OCI-LY3 (cell line): ENCODE results near the gene FTO.

Source experiments
- H2AFZ ChIP-seq: fragments of 200-600, 300-600 bp; shearing (Covaris generic); 2 replicates; pipeline ENCODE4 v1.6.0; 2014; ENCODE audit warnings: antibody characterized with exemption, low read depth, low read length
- H3K27ac ChIP-seq: fragments of 200-600, 300-600 bp; sonication (generic); 2 replicates; pipeline ENCODE4 v1.5.1; 2014; ENCODE audit warnings: mild to moderate bottlenecking, low read length, moderate library complexity, mixed read lengths
- H3K27me3 ChIP-seq: fragments of 200-600, 300-600 bp; sonication (generic); 2 replicates; pipeline ENCODE4 v1.6.1; 2014; ENCODE audit warnings: low read depth, low read length, mixed read lengths
- H3K36me3 ChIP-seq: fragments of 200-600, 300-600 bp; sonication (generic); replicated peaks from 2 replicates; pipeline ENCODE3; 2014; ENCODE audit warnings: low read depth, low read length, mixed read lengths
- H3K4me1 ChIP-seq: fragments of 300-600, 200-600 bp; sonication (generic); 2 replicates; pipeline ENCODE4 v1.6.1; 2014; ENCODE audit warnings: low read length, mixed read lengths
- H3K4me2 ChIP-seq: fragments of 200-600, 300-600 bp; sonication (generic); 2 replicates; pipeline ENCODE4 v1.6.1; 2014; ENCODE audit warnings: low read length, mixed read lengths
- H3K4me3 ChIP-seq: fragments of 300-600, 200-600 bp; sonication (generic); 2 replicates; pipeline ENCODE4 v1.5.1; 2014; ENCODE audit warnings: antibody characterized with exemption, mild to moderate bottlenecking, low read length, moderate library complexity
- H3K79me2 ChIP-seq: fragments of 300-600, 200-600 bp; shearing (Covaris generic); 2 replicates; pipeline ENCODE4 v1.6.1; 2014; ENCODE audit warnings: mild to moderate bottlenecking, low read length, mixed read lengths
- H3K9ac ChIP-seq: fragments of 300-600, 200-600 bp; shearing (Covaris generic); 2 replicates; pipeline ENCODE4 v1.6.0; 2014; ENCODE audit warnings: mild to moderate bottlenecking, low read length, moderate library complexity
- H3K9me3 ChIP-seq: fragments of 200-600, 300-600 bp; shearing (Covaris generic); 2 replicates; pipeline ENCODE4 v1.6.1; 2014; ENCODE audit warnings: low read length, mixed read lengths; ENCODE audit not compliant: insufficient read depth
- H4K20me1 ChIP-seq: fragments of 200-600, 300-600 bp; sonication (generic); 2 replicates; pipeline ENCODE4 v1.6.1; 2016; ENCODE audit warnings: low read length, mixed read lengths; ENCODE audit not compliant: insufficient read depth
- EZH2phosphoT487 ChIP-seq: fragments of 200-600 bp; shearing (Covaris generic); IDR thresholded peaks from 2 replicates; pipeline ENCODE4 v1.6.1; 2018; ENCODE audit warnings: antibody characterized with exemption, mixed run types, low read depth
- TF ChIP-seq, protein P1 (sequence below): fragments of 200-600, 300-600 bp; sonication (generic); IDR thresholded peaks from 2 replicates; pipeline ENCODE4 v1.5.1; 2014; ENCODE audit warnings: antibody characterized with exemption, low read length, low read depth

The FTO gene

DNA sequence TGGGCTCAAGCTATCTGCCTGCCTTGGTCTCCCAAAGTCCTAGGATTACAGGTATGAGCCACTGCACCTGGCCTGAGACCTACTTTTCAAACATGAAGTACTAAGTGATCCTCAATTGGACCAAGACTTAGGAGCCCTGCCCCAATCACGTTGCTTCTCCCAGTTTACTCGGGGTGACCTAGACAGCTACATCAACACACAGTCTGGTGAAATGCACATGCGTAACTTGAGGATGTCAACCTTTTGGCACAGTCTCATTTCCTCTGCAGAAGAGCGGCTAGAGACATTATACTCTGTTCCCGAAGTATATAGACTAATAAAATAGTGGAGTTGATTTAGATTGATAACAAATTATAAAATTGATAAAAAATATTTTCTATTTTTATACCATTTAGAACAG is 17.1 kb downstream of the FTO start:
- Histone ChIP-seq H3K9ac (no peak overlapping the region), H2AFZ (no peak overlapping the region), H3K4me2 (no peak overlapping the region), H3K79me2 (peaks cover 16% of the 10 kb centered on the region), H3K27ac (no peak overlapping the region), H4K20me1 (no peaks in the 10 kb centered on the region), H3K9me3 (no peaks in the 10 kb centered on the region), H3K36me3 (no peaks in the 10 kb centered on the region), H3K27me3 (no peaks in the 10 kb centered on the region), H3K4me1 (no peaks in the 10 kb centered on the region), H3K4me3 (no peak overlapping the region)
- TF ChIP-seq, protein P1, sequence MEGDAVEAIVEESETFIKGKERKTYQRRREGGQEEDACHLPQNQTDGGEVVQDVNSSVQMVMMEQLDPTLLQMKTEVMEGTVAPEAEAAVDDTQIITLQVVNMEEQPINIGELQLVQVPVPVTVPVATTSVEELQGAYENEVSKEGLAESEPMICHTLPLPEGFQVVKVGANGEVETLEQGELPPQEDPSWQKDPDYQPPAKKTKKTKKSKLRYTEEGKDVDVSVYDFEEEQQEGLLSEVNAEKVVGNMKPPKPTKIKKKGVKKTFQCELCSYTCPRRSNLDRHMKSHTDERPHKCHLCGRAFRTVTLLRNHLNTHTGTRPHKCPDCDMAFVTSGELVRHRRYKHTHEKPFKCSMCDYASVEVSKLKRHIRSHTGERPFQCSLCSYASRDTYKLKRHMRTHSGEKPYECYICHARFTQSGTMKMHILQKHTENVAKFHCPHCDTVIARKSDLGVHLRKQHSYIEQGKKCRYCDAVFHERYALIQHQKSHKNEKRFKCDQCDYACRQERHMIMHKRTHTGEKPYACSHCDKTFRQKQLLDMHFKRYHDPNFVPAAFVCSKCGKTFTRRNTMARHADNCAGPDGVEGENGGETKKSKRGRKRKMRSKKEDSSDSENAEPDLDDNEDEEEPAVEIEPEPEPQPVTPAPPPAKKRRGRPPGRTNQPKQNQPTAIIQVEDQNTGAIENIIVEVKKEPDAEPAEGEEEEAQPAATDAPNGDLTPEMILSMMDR = no peak
- TF ChIP-seq EZH2phosphoT487 = no peak

DNA sequence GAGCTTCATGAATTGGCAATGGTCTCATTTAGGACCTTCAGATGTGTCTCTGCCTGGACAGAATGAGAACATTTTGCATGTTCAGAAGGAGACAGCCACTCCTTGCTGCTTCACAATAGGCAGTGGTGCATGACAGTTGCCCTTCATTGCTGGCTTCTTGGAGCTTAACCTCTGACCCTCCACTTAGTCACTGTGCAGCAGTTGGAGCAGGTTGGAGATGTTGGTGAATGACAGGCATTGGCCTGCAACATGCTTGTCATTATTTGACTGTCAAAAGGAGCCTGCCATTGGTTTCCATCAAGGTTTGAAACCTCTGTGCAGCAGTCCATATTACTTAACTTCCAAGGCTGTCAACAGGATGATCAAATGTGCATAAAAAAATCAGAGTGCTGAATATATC is 22.7 kb downstream of the FTO start:
- Histone ChIP-seq H3K4me2 (no peak overlapping the region), H3K79me2 (0 out of 2 replicates have a peak, but pooled peaks cover 7% of the 10 kb centered on the region), H3K27ac (no peak overlapping the region), H3K9me3 (no peaks in the 10 kb centered on the region), H3K9ac (no peak overlapping the region), H3K4me1 (peaks cover 4% of the 10 kb centered on the region; the same call in 1 of the 2 replicates), H3K27me3 (no peaks in the 10 kb centered on the region), H3K4me3 (no peak overlapping the region), H3K36me3 (no peaks in the 10 kb centered on the region), H2AFZ (no peak overlapping the region), H4K20me1 (0 out of 2 replicates have a peak, but pooled peaks cover 3% of the 10 kb centered on the region)
- no peak for TF ChIP-seq EZH2phosphoT487

DNA sequence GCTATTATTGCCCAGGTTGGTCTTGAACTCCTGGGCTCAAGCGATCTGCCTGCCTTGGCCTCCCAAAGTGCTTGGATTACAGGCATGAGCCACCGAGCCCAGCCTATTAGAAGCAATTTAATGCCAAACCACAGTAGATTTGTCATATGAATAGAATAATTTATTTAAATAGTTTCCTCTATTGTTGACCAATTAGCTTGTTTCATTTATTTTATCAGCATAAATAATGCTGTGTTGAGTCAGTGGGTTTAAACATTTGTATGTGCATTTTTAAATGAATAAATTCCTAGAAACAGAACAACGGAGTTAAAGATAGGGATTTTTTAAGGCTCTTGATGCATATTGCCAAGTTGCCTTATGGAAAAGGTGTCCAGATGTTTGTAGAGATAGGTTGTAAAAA is 26.7 kb downstream of the FTO start:
- no peak overlapping the region for H3K4me2 ChIP-seq
- H3K4me3 ChIP-seq = no peak overlapping the region
- 0 out of 2 replicates have a peak, but pooled peaks cover 6% of the 10 kb centered on the region for H4K20me1 ChIP-seq
- no peaks in the 10 kb centered on the region for H3K27me3 ChIP-seq
- H3K79me2 ChIP-seq = 0 out of 2 replicates have a peak, but pooled peaks cover 12% of the 10 kb centered on the region
- H2AFZ ChIP-seq = no peak overlapping the region
- TF ChIP-seq, protein P1 = no peak
- no peak for TF ChIP-seq EZH2phosphoT487
- no peaks in the 10 kb centered on the region for H3K9me3 ChIP-seq
- H3K36me3 ChIP-seq = no peaks in the 10 kb centered on the region
- H3K9ac ChIP-seq = no peak overlapping the region
- no peak overlapping the region for H3K27ac ChIP-seq
- H3K4me1 ChIP-seq = peaks cover 4% of the 10 kb centered on the region; the same call in 1 of the 2 replicates

DNA sequence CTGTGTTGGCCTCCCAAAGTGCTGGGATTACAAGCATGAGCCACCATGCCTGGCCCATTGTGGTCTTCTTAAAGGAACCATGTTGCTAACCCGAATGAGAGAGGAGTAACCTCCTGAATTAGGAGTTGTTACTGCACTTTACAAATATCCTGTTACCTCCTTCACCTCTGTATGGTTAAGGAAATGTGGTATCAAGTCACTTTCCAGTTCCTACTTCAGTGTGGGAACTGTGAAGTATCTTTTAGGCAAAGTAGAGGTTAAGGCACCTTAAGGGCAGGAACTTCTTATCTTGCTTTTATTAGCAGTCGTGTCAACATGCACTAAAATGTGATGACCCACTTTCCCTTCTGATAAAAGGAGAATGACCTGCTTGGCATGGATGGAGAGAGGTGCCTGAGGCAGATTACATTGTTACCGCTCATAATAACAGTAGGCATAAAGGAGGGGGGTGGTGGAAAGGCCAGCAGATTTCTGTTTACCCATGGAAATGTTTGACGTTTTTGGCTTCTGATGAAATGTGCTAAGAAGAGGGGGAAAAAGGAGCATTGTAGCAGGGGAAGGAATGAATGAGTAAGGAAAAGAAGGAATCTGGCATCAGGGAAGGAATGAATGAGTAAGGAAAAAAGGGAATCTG is 28.5 kb downstream of the FTO start:
- Histone ChIP-seq H2AFZ (no peak overlapping the region), H3K79me2 (0 out of 2 replicates have a peak, but pooled peaks cover 6% of the 10 kb centered on the region), H4K20me1 (0 out of 2 replicates have a peak, but pooled peaks cover 5% of the 10 kb centered on the region), H3K9me3 (no peaks in the 10 kb centered on the region), H3K36me3 (no peaks in the 10 kb centered on the region), H3K4me3 (no peak overlapping the region), H3K9ac (no peak overlapping the region), H3K27me3 (no peaks in the 10 kb centered on the region), H3K4me2 (no peak overlapping the region), H3K27ac (no peak overlapping the region), H3K4me1 (peaks cover 3% of the 10 kb centered on the region; the same call in 1 of the 2 replicates)
- TF ChIP-seq, protein P1 = no peak
- TF ChIP-seq EZH2phosphoT487 = no peak
